Spinal cord (tissue), 10 donors: ENCODE measurements around the gene VAV2. TPM values are rescaled to one million over a fixed set of nuclear protein-coding genes. Genes with fewer than 3 reads are reported as not detected.
A peak's percentile ranks its signal among the peaks of the same experiment; 100 is the strongest.

Experiments used
- DNase-seq, 6 donors: peaks; one replicate each; pipeline versions ENCODE4 v3.0.0 to v3.0.0-alpha.2; 2013 to 2015; ENCODE audit warnings: low spot score in 6 of 6, low read depth in 4 of 6
- H3K27ac ChIP-seq: one replicate; pipeline ENCODE4 v1.5.1; 2013; ENCODE audit warnings: low read depth, low read length, control low read depth
- H3K27me3 ChIP-seq: one replicate; pipeline ENCODE4 v1.6.1; 2013; ENCODE audit warnings: low read length; ENCODE audit not compliant: control insufficient read depth, insufficient read depth
- H3K36me3 ChIP-seq: one replicate; pipeline ENCODE4 v1.6.1; 2013; ENCODE audit warnings: low read length; ENCODE audit not compliant: control insufficient read depth, insufficient read depth
- H3K4me1 ChIP-seq: one replicate; pipeline ENCODE4 v1.6.1; 2013; ENCODE audit warnings: low read length; ENCODE audit not compliant: control insufficient read depth, insufficient read depth
- H3K4me3 ChIP-seq: one replicate; pipeline ENCODE4 v1.5.1; 2013; ENCODE audit warnings: low read depth, low read length, control low read depth
- H3K9me3 ChIP-seq: one replicate; pipeline ENCODE4 v1.6.1; 2013; ENCODE audit warnings: low read length; ENCODE audit not compliant: control insufficient read depth, insufficient read depth
- WGBS: methylation state at CpG from one replicate; pipeline ENCODE4 v1.1.5; 2013; ENCODE audit warnings: missing lambda C conversion rate; ENCODE audit not compliant: insufficient coverage; 5-methylcytosine and 5-hydroxymethylcytosine counted together
- polyA plus RNA-seq, 2 donors: library from polyadenylated mRNA; unstranded; fragments of 120-200 nt; gene quantifications; one replicate each; pipeline ENCODE4 v1.2.1, GENCODE V29; 2013; ENCODE audit not compliant: insufficient read length in 2 of 2
- total RNA-seq, 2 donors: library from RNA; depleted of rRNA in 1 of 2; stranded (reverse); fragments of 120-200 nt in 1 of 2; fragments of >200 nt in 1 of 2; gene quantifications; one replicate each; pipeline versions ENCODE4 v1.2.3 to v1.2.4, GENCODE V29; 2013 to 2014
- donor health status: healthy.

The VAV2 gene
- total and polyA plus RNA-seq, 4 donors = 18.4 to 48.3 (median 33.1) TPM

DNA sequence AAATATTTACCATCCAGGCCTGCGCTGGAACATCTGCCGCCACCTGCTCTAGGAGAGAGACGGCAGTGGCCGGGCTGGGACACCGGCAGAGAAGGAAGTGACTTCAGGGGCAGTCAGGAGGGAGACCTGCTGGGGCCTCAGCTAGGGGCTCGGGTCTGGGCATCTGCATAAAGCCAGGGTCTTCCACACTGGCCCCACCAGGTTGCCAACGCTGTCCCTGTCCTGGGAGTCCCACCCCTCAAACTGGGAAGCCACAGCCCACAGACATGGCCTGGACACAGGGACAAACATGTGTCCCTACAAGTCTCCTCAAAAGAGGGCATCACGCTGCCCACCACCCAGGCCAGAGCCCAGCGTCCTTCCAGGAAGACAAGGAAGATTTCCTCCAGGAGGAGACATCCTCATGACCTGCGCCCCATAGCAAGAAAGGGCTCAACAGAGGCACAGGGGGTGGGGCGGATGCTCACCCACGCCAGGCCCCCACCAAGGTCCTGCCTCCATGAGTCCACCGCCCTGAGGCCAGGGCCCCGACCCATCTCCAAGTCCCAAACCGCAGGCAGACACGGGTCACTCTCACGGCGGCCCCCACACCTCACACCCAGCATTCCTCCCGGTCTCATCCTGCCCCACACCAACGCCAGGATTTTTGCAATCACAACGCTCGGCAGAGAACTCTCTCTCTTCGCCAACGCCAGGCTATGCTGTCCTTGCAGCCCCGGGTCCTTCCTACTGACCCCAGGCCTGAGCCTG is 9.0 kb downstream of the VAV2 start:
- peaks cover 46% of the 10 kb centered on the region for H3K36me3 ChIP-seq
- 82% methylated on average over 25 of the region's 25 CpGs for WGBS
- no peak overlapping the region for H3K4me3 ChIP-seq
- no peaks in the 10 kb centered on the region for H3K27me3 ChIP-seq
- peaks cover 68% of the 10 kb centered on the region for H3K4me1 ChIP-seq
- H3K27ac ChIP-seq = no peak overlapping the region
- DNase-seq = no peak
- no peaks in the 10 kb centered on the region for H3K9me3 ChIP-seq

GRCh38 chr9:133981958-133982681 is 10.0 kb downstream of the VAV2 start:
- no peak overlapping the region for H3K27ac ChIP-seq
- no peak for DNase-seq
- H3K9me3 ChIP-seq = no peaks in the 10 kb centered on the region
- H3K4me1 ChIP-seq = peaks cover 69% of the 10 kb centered on the region
- no peaks in the 10 kb centered on the region for H3K27me3 ChIP-seq
- H3K36me3 ChIP-seq = peaks cover 51% of the 10 kb centered on the region
- no peak overlapping the region for H3K4me3 ChIP-seq
- WGBS = 85% methylated on average over 28 of the region's 28 CpGs

- Histone ChIP-seq H3K4me1 (peaks cover 70% of the 10 kb centered on the region), H3K36me3 (peaks cover 55% of the 10 kb centered on the region), H3K27me3 (no peaks in the 10 kb centered on the region), H3K27ac (no peak overlapping the region), H3K9me3 (no peaks in the 10 kb centered on the region), H3K4me3 (no peak overlapping the region)
- no peak for DNase-seq
- WGBS = 88% methylated on average over 14 of the region's 14 CpGs
Measured at GRCh38 chr9:133981589-133981957, 10.6 kb downstream of the VAV2 start.

- H3K27ac ChIP-seq = no peak overlapping the region
- DNase-seq = no peak
Measured at GRCh38 chr9:133980864-133981588, 11.1 kb downstream of the VAV2 start.

GRCh38 chr9:133979921-133980863 is 11.9 kb downstream of the VAV2 start:
- WGBS = 58% methylated on average over 20 of the region's 22 CpGs
- peaks cover 64% of the 10 kb centered on the region for H3K4me1 ChIP-seq
- H3K9me3 ChIP-seq = no peaks in the 10 kb centered on the region
- no peaks in the 10 kb centered on the region for H3K27me3 ChIP-seq
- peak in 2 of 6 donors; percentile 49 to 62 for DNase-seq
- no peak overlapping the region for H3K4me3 ChIP-seq
- H3K36me3 ChIP-seq = peaks cover 57% of the 10 kb centered on the region
- H3K27ac ChIP-seq = no peak overlapping the region

More at GRCh38 chr9:133980864-133981588, 11.1 kb downstream of the VAV2 start:
- peaks cover 64% of the 10 kb centered on the region for H3K4me1 ChIP-seq
- WGBS = 90% methylated on average over 13 of the region's 25 CpGs
- no peaks in the 10 kb centered on the region for H3K9me3 ChIP-seq
- no peak overlapping the region for H3K4me3 ChIP-seq
- H3K36me3 ChIP-seq = peaks cover 57% of the 10 kb centered on the region
- H3K27me3 ChIP-seq = no peaks in the 10 kb centered on the region

GRCh38 chr9:133979273-133979920 is 12.7 kb downstream of the VAV2 start:
- Histone ChIP-seq H3K4me1 (peaks cover 64% of the 10 kb centered on the region), H3K4me3 (no peak overlapping the region), H3K27ac (peak overlapping the region; percentile 33), H3K9me3 (no peaks in the 10 kb centered on the region), H3K36me3 (peaks cover 63% of the 10 kb centered on the region), H3K27me3 (no peaks in the 10 kb centered on the region)
- peak in 1 of 6 donors; percentile 50 for DNase-seq
- WGBS = 26% methylated on average over 37 of the region's 37 CpGs

DNA sequence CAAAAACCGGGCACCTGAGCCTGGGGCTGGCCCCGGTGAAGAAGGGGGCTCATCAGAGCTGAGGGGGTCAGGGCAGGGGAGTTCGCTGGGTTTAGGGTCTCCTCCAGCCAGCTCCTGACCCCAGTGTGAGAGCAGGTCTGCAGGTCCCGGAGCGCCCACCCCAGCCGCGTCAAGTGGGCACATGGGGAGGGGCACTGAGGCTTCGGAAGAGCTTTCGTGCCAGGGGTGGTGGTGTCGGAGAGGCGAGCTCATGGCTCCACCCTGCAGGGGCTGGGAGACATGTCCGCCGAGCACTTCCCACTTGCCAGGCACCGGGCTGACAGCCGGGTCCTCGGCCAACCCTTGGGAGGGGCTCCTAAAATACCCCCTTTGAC is 13.2 kb downstream of the VAV2 start:
- Histone ChIP-seq H3K4me3 (no peak overlapping the region), H3K36me3 (peaks cover 66% of the 10 kb centered on the region), H3K4me1 (peaks cover 68% of the 10 kb centered on the region), H3K27ac (peak overlapping the region; percentile 33), H3K9me3 (no peaks in the 10 kb centered on the region), H3K27me3 (no peaks in the 10 kb centered on the region)
- DNase-seq = no peak
- 48% methylated on average over 14 of the region's 16 CpGs for WGBS

DNA sequence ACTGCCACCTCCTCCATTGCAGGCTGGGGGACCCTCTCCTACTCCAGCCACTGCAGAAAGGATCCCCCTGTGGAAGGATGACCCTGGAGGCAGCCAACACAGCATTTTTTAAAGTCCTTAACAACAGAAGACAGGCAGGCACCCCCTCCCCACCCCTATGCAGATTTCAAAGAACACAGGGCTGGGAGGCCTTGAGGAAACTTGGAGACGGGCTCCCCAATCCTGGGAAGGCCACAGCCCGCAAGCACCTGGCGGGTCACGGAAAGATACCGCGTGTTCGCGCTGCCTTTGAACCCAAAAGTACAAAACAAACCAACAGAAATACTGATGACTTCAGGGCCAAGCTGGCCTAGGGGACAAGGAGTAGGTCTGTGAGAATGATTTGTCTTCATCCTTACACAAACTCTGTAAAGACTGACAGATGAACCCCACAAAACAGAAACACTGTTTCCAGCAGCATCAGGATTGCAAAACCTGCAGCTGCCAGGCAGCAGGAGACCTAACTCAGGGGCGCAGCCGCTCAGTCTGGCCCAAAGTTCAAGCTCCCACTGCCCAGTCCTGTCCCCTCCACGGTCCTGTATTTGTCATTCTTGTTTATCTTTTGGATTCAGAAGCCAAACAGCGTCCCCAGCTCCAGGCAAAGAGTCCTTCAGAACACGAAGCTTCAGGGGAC is 13.8 kb downstream of the VAV2 start:
- 86% methylated on average over 13 of the region's 13 CpGs for WGBS
- DNase-seq = no peak
- Histone ChIP-seq H3K27ac (no peak overlapping the region), H3K4me1 (peaks cover 73% of the 10 kb centered on the region), H3K36me3 (peaks cover 64% of the 10 kb centered on the region), H3K4me3 (no peak overlapping the region), H3K27me3 (no peaks in the 10 kb centered on the region), H3K9me3 (no peaks in the 10 kb centered on the region)
